GM21737 (cell line): ENCODE measurements around the gene SCT.

ENCODE experiments used
- ATAC-seq: cut with Tn5 transposase; IDR thresholded peaks from one replicate; pipeline ENCODE4 v1.9.1; 2021; ENCODE audit warnings: mild to moderate bottlenecking, moderate library complexity; ENCODE audit not compliant: unreplicated experiment

The SCT gene

DNA sequence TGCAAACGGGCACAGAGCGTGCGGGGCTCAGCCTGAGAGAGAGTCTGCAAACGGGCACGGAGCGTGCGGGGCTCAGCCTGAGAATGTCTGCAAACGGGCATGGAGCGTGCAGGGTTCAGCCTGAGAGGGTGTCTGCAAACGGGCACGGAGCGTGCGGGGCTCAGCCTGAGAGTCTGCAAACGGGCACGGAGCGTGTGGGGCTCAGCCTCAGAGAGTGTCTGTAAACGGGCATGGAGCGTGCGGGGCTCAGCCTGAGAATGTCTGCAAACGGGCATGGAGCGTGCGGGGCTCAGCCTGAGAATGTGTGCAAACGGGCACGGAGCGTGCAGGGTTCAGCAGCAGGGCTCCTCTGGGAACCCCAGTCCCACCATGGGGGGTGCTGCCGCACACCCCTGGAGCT, 37.2 kb downstream of the SCT start:
- no peak for ATAC-seq

DNA sequence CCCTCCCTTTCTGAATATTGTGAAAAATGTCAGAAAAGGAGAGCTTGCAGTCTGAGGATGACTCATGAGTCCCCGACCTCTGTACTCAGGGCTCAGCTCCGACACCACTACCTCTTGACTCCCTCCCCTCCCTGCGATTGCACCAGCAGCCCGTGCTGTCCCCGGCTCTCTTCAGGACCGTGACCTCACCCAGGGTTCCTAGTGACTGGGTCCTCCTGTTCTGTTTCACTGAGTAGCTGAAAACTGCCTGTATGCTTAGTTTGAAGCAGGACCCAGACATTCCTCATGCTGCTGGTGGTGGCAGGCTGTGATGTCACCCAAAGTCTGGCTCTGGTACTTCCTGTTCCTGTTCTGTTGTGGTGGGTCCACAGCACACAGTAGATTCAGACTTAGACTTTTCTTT, 39.0 kb downstream of the SCT start:
- ATAC-seq = no peak

DNA sequence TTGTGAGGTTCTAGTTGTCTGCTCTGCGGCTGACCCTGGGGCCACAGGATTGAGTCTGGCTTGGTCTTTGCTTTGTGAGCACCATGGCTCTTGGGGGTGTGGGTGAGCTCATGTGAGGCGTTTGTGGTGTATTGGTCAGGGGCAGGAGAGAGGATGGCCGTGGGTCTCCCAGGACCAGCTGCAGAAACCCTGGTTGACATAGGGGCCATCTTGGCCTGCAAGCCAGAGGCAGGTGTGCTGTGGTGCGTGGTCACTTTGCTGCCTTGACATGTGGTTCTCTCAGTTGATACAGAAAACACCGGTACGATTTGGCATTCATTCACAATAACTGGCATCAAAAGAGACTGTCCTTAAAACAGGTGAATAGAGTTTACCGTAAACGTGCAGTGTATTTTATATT, 39.4 kb downstream of the SCT start:
- ATAC-seq = no peak

DNA sequence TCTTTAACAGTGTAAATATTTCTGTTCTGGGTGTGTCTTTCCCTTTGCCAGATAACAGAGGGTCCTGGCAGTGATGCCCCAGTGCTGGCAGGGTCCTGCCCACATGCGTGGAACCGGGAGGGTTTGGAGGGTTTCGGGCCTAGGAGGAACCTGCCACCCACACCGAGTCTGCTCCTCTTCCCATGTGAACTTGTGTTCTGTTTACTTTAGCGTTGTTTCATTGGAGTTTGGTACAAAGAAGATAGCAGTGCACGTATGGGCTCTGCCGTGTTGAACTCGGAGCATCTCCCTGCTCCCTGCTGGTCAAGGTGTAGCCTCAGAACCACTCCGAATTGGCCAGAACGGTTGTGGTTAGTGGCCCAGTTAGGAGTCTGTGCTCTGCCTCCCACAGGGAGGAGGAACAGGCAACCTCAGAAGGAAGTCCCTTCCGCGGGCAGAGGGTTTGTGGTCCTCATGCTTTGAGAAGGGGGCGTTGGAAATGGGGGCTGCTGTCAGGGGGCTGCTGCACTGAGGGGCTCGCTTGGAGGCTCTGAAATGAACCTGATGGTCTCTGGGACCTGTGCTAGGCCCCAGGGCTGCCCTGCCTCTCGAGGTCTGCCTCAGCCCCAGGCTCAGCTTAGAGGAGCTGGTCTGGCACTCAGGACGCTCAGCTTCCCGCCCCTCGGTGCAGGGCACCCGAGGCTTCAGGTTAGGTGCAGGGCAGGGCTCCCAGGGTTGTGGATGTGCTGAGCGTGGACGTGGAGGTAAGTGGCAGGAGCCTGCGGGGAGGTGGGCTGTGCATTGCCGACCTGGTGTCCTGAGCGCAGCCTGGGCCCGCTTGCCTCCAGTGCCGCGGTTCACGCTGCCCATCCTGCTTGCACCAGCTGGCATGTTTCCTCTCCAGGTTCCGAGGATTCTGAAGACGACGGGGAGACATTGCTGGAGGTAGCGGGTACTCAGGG, 40.3 kb downstream of the SCT start:
- no peak for ATAC-seq

DNA sequence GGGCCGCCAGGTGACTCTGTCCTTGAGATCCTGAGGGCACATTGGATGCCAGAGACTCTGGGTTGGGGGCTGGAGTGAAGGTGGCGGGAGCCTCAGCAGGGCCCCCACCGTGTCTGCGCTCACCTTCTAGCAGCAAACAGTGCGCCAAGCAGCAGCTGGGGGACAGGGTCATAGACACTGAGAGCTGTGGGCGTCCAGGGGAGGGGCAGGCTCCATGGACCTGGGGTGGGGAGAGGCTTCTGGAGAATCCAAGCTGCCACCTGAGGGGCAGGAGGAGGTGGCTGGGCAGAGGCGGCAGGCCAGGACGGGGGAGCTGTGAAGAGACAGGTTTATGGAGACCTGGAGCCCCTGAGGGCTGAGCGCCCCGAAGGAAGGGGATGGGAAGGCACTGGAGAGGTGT, 42.7 kb downstream of the SCT start:
- ATAC-seq = no peak

DNA sequence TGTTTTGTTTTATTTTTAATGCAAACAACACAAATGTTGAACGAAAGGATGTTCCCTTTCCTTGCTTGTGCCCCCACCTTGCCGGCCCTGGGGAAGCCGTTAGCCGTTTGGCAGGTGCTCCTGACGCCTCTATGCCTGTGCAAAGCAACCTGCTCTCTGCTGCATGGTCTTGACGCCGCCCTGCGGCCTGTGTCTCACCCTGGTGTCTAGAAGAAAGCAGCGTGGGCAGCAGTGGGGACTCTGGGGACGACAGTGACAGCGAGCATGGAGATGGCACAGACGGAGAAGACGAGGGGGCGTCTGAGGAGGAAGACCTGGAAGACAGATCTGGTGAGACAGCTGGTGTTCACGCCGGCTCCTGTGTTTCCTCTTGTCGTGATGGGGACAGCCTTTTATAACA, 45.2 kb downstream of the SCT start:
- ATAC-seq = no peak

DNA sequence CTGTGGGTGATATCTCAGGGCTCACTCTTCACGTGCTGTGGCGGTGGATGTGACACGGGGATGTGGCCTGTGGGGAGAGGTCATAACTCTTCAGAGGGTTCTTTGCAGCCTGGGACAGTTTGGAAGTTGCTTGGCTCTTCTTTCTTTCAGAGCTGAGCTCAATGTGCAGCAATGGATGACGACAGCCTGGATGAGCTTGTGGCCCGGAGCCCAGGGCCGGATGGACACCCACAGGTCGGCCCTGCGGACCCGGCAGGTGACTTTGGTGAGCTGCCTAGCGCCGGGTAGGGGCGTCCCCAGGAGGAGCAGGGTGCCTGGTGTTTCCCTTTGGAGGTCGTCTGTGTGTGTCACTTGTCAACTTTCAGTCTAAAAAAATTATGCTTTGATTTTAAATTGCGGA, 45.6 kb downstream of the SCT start:
- no peak for ATAC-seq

DNA sequence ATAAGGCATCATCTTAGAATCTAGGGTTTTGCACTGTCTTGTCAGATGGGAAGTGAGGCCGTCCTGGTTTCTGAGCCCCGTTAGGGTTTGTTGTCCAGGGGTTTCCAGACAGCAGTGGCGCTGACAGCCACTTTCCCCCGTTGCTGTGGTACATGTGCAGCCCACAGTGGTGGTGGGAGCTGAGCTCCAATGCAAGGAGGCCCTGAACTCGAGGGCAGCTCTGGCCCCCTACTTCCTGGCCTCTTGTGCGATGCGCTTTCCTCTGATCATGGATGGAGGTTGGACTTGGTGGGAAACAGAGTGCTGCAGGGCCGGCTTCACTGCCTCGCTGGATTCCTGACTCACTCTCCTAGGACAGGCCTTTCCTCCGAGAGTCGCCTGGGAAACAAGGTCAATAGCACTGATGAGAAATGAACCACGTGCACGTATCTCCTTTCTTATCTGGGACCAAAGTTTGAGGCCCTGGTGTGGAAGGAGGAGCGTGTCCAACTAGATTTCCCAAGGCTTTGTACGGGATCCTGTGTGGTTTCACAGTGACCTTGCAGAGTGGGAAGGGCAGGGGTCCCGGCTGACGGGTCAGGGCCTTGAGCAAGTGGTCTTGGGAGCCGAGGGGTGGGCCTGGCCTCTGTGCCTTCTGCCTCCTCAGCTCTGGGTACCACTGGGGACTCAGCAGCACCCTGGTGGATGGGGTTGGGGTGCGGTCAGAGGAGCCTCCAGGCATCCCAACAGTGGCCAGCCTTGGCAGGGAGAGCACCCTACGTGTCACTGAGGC, 47.0 kb downstream of the SCT start:
- no peak for ATAC-seq

DNA sequence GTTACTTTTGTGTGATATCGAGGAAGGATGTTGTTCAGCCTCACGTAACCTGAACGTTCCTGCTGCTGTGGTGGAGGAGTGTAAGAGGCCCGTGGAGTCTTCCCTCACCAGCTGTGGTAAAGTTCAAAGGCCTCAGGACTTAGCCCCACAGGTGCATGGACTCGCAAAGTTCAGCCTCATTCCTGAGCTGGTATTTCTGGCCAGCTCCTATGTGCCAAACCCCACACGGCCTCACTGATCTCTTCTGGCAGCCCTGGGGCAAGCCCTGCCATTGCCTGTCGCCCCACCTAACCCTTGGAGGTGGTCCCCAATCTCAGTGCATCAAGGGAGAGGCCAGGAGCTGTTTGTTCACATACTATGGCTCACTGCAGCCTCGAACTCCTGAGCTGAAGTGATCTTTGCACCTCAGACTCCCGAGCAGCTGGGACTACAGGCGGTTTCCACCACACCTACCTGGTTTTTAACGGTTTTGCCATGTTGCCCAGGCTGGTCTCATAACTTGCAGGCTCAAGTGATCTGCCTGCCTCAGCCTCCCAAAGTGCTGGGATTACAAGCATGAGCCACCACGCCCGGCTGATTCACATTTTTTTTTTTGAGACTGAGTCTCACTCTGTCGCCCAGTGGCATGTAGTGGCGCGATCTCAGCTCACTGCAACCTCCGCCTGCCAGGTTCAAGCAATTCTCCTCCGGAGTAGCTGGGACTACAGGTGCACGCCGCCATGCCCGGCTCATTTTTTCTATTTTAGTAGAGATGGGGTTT, 48.5 kb downstream of the SCT start:
- ATAC-seq = no peak

DNA sequence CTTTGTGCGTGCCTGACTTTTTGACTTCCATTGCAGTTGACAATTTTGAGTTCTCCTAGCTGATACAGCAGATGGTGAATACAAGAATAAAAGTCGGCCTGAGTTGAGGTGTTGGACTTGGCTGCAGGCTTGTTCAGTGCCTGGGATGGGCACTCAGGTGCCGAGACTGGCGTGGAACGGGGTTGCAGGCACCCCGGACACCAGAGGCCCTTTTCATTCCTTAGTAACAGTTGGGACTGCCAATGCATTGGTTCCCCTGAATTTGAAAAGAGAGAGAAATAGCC, 49.4 kb downstream of the SCT start:
- ATAC-seq = no peak

DNA sequence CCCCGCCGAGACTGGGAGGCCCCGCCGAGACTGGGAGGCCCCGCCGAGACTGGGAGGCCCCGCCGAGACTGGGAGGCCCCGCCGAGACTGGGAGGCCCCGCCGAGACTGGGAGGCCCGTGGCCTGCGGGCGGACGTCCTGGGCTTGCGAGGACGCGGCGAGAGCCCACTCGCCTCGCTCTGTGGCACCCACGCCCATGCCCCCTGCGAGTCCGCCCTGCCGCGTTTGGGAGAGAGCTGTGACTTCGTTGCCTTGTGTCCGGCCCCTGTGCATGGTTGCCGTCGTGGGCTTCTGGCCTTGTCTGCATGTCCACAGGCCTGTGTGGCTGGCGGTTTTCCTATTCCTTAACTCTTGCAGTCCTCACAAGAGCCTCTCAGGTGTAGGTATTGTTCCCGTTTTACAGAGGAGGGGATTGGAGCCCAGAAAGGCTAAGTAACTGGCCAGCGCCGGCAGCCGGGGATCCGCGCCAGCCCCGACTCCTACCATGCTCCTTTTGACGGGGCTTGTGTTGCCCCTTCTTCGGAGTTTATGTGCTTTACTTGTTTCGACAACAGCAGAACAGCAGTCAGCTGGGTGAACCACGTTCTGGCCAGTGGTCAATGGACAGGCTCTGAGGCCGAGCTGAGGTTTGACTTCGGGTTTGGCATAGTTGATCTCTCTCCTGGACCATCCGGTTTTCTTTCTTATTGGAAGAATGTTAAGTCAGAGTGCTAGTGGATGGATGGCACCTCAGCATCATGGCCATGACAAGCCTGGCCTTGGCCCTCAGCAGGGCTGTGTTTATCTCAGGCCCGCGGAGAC, 50.0 kb downstream of the SCT start:
- no peak for ATAC-seq
